Measurements from ENCODE around the gene MYH7.

MYH7 gene

GRCh38 chr14:23415821-23416778 is 19.4 kb downstream of the MYH7 start:
- TF ChIP-seq CTCF (IDR thresholded peaks at IDR 0.05; ENCODE audit: low read depth, low read length), result no peak
- no peak for DNase-seq (ENCODE audit: extremely low read depth, low read depth)

- no peak for TF ChIP-seq CTCF (IDR thresholded peaks at IDR 0.05; ENCODE audit: low read depth, low read length)
- DNase-seq (ENCODE audit: extremely low read depth, low read depth), result no peak
Observed at GRCh38 chr14:23414906-23415820, 20.3 kb downstream of the MYH7 start.

- no peak for TF ChIP-seq CTCF (IDR thresholded peaks at IDR 0.05; ENCODE audit: low read depth, low read length)
- DNase-seq (ENCODE audit: extremely low read depth, low read depth), result no peak
Observed at GRCh38 chr14:23414254-23414653, 21.2 kb downstream of the MYH7 start.

GRCh38 chr14:23413681-23414080 is 21.8 kb downstream of the MYH7 start:
- no peak for DNase-seq (ENCODE audit: extremely low read depth, low read depth)
- no peak for TF ChIP-seq CTCF (IDR thresholded peaks at IDR 0.05; ENCODE audit: low read depth, low read length)

- no peak for TF ChIP-seq CTCF (IDR thresholded peaks at IDR 0.05; ENCODE audit: low read depth, low read length)
- DNase-seq (ENCODE audit: extremely low read depth, low read depth), result no peak
Observed at GRCh38 chr14:23411563-23412525, 23.6 kb downstream of the MYH7 start.

- TF ChIP-seq CTCF (IDR thresholded peaks at IDR 0.05; ENCODE audit: low read depth, low read length), result no peak
- no peak for DNase-seq (ENCODE audit: extremely low read depth, low read depth)
Observed at GRCh38 chr14:23409966-23410635, 25.4 kb downstream of the MYH7 start.
